22Rv1 (cell line): ENCODE results near the gene CPLX3.

Experiments used
- CTCF ChIP-seq: fragments of 450-650 bp; IDR thresholded peaks from 2 replicates; pipeline ENCODE4 v1.5.1; 2017; ENCODE audit warnings: mild to moderate bottlenecking
- ZFX ChIP-seq: fragments of 450-650 bp; IDR thresholded peaks from 2 replicates; pipeline ENCODE4 v1.6.1; 2017; ENCODE audit warnings: antibody characterized with exemption, borderline replicate concordance

- TF ChIP-seq CTCF (no peak), ZFX (no peak)
These were observed 18.2 kb upstream of the CPLX3 start for GRCh38 chr15:74808078-74808839.
